Body of pancreas (tissue), 4 donors: ENCODE results near the gene BMAL1.

Experiments used
- CTCF ChIP-seq, 7 experiments: fragments of 450-650 bp in 4 of 7; fragments of 200-600 bp in 3 of 7; sonication (generic) in 3 of 7; IDR thresholded peaks; one replicate each; pipeline ENCODE4 v1.5.1; 2016 to 2019; ENCODE audit warnings: antibody characterized with exemption in 7 of 7
- POLR2A ChIP-seq, 3 donors: fragments of 450-650 bp; IDR thresholded peaks; one replicate each; pipeline ENCODE4 v1.6.1; 2016; ENCODE audit warnings: antibody characterized with exemption in 3 of 3, mild to moderate bottlenecking in 2 of 3

DNA sequence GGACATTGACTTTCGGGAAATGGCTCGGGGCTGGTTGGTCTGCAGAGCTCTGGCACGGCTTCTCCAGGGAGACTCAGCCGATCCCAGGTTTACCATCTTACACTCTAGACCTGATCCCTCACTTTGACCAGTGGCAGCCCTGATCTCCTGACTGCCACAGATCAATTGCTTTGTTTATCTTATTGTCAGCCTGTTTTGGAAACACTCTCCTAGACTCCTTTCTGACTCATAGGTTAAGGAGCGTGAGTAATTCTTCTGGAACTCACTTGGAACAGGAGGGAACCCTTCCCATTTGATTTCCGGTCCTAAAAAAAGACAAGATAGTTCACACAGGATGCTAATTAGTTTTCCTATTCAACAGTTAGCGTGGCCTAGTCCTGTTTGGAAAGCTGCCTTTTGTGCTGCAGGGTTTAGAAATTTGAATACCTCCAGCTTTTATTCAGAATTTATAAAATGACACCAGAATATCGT, 16.0 kb upstream of the BMAL1 start:
- no peak for TF ChIP-seq CTCF (IDR thresholded peaks at IDR 0.05)
- TF ChIP-seq POLR2A (IDR thresholded peaks at IDR 0.05) = no peak
